Gastrocnemius medialis (tissue), 4 donors: ENCODE data around the gene IFI6. TPM values are rescaled to one million over a fixed set of nuclear protein-coding genes. Genes with fewer than 3 reads are reported as not detected.
A peak's percentile ranks its signal among the peaks of the same experiment; 100 is the strongest.

Experiments
- ATAC-seq, 2 donors: fragments of 150-250 bp; one replicate each; pipeline ENCODE4 v1.9.1; 2016
- DNase-seq, 2 donors: peaks; one replicate each; pipeline ENCODE4 v3.0.0-alpha.2; 2019
- H3K27ac ChIP-seq, 4 donors: fragments of 200-600 bp; sonication (generic); 1 replicate in 1 of 4; 2 replicates in 3 of 4; pipeline ENCODE4 v1.5.1; 2016 to 2018; ENCODE audit warnings: mild to moderate bottlenecking in 2 of 4, moderate library complexity in 1 of 4
- H3K27me3 ChIP-seq, 3 donors: fragments of 200-600 bp; sonication (generic) in 2 of 3; 1 replicate in 1 of 3; 2 replicates in 2 of 3; pipeline versions ENCODE4 v1.5.1 to v1.6.0; 2016 to 2019; ENCODE audit warnings: mild to moderate bottlenecking in 1 of 3, moderate library complexity in 1 of 3
- H3K36me3 ChIP-seq, 2 donors: fragments of 200-600 bp; sonication (generic) in 1 of 2; one replicate each; pipeline ENCODE4 v1.5.1; 2017 to 2018
- H3K4me1 ChIP-seq, 2 donors: fragments of 200-600 bp; sonication (generic) in 1 of 2; one replicate each; pipeline ENCODE4 v1.5.1; 2016 to 2017; ENCODE audit warnings: mild to moderate bottlenecking in 2 of 2
- H3K4me3 ChIP-seq, 4 donors: fragments of 200-600 bp; sonication (generic) in 3 of 4; 1 replicate in 1 of 4; 2 replicates in 3 of 4; pipeline ENCODE4 v1.5.1; 2016 to 2019; ENCODE audit warnings: mild to moderate bottlenecking in 2 of 4
- H3K9me3 ChIP-seq, 3 donors: fragments of 200-600 bp; sonication (generic) in 2 of 3; 1 replicate in 1 of 3; 2 replicates in 2 of 3; pipeline ENCODE4 v1.5.1; 2016 to 2019
- POLR2A ChIP-seq, 2 donors: fragments of 450-650 bp; IDR thresholded peaks; one replicate each; pipeline ENCODE4 v1.6.1; 2017; ENCODE audit warnings: antibody characterized with exemption in 2 of 2, mild to moderate bottlenecking in 2 of 2, moderate library complexity in 2 of 2
- in situ Hi-C, 4 donors: fragments of 200-750 bp; cut with MboI; loops; one replicate each; pipeline versions ENCODE4 v1.15.0 to v1.8.0; 2017; ENCODE audit warnings: low sequenced_read_pairs in 4 of 4
- intact Hi-C: fragments of 100-400 bp; cut with DNase I; formaldehyde crosslinking; loops from one replicate; pipeline ENCODE4 v1.15.1; 2023; ENCODE audit warnings: low total_unique reads
- total RNA-seq, 4 donors: library from RNA; depleted of rRNA; stranded (reverse); fragments of >200 nt; gene quantifications; one replicate each; pipeline versions ENCODE4 v1.1.0 to v1.2.3, GENCODE V29; 2016
- TF ChIP-seq, protein P1 (sequence below), 5 experiments: fragments of 450-650 bp in 3 of 5; fragments of 200-600 bp in 2 of 5; sonication (generic) in 2 of 5; IDR thresholded peaks in 4 of 5; conservative IDR thresholded peaks in 1 of 5; 1 replicate in 4 of 5; 2 replicates in 1 of 5; pipeline ENCODE4 v1.5.1; 2016 to 2019; ENCODE audit warnings: antibody characterized with exemption in 5 of 5, mild to moderate bottlenecking in 3 of 5, moderate library complexity in 3 of 5

Gene IFI6
- total RNA-seq, 4 donors from 2014 or later: 7.7 to 25.1 (median 14.5) TPM

DNA sequence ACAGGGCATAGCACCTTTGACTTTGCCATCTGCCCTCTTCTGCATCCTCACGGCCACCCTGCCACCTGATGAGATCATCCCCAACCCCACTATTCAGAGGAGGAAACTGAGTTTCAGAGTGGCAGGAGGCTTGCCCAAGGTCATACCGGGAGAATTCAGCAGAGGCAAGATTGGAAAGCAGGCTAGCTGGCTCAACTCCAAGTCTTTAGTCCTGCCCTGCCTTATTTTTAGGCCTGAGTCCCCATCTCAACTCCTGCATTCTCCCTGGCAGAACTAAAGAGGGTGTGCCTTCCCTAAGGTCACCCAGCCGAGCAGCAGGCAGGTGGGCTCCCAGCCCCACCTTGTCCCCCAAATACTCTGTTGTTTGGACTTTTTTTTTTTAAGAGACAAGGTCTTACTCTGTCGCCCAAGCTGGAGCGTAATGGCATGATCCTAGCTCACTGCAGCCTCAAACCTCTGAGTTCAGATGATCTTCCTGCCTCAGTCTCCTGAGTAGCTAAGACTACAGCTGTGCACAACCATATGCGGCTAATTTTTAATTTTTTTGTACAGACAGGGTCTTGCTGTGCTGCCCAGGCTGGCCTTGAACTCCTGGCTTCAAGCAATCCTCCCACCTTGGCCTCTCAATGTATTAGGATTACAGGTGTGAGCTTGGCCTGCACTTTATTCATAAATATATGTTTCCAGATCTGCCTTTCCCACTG lies 23.2 kb downstream of the IFI6 start:
- intact Hi-C loops: no loop called here
- no peaks in the 10 kb centered on the region for H3K27me3 ChIP-seq
- no peaks in the 10 kb centered on the region for H3K36me3 ChIP-seq
- DNase-seq (no peak), ATAC-seq (peak; percentile 54 to 69)
- TF ChIP-seq POLR2A (IDR thresholded peaks at IDR 0.05): no peak
- TF ChIP-seq, protein P1, sequence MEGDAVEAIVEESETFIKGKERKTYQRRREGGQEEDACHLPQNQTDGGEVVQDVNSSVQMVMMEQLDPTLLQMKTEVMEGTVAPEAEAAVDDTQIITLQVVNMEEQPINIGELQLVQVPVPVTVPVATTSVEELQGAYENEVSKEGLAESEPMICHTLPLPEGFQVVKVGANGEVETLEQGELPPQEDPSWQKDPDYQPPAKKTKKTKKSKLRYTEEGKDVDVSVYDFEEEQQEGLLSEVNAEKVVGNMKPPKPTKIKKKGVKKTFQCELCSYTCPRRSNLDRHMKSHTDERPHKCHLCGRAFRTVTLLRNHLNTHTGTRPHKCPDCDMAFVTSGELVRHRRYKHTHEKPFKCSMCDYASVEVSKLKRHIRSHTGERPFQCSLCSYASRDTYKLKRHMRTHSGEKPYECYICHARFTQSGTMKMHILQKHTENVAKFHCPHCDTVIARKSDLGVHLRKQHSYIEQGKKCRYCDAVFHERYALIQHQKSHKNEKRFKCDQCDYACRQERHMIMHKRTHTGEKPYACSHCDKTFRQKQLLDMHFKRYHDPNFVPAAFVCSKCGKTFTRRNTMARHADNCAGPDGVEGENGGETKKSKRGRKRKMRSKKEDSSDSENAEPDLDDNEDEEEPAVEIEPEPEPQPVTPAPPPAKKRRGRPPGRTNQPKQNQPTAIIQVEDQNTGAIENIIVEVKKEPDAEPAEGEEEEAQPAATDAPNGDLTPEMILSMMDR (IDR thresholded peaks at IDR 0.05 in 4 of 5, conservative IDR thresholded peaks at IDR 0.05 in 1 of 5): no peak
- no peak overlapping the region for H3K4me3 ChIP-seq
- in situ Hi-C loops: no loop called here
- no peak overlapping the region for H3K27ac ChIP-seq
- H3K9me3 ChIP-seq: no peaks in the 10 kb centered on the region
- peaks cover 24 to 25% of the 10 kb centered on the region in 2 donors for H3K4me1 ChIP-seq

DNA sequence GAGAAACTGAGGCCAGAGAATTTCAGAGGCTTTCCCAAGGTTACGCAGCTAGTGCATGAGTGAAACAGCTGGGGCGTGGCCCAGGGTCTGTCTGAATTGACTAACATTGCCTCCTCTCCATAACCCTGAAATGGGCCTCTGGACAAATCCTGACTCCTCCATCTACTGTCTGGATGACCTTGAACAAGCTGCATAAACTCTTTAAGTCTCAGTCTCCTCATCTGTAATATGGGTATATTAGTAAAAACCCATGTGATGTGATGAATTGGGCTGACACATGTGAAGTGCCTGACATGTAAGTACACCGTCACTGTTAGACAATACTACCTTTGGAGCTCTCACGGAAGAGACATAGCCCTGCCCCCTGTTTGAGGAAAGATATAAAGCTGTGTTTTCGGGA lies 24.7 kb downstream of the IFI6 start:
- Histone ChIP-seq H3K27me3 (no peaks in the 10 kb centered on the region), H3K36me3 (no peaks in the 10 kb centered on the region), H3K4me1 (peaks cover 24 to 25% of the 10 kb centered on the region in 2 donors), H3K9me3 (no peaks in the 10 kb centered on the region), H3K27ac (no peak overlapping the region), H3K4me3 (no peak overlapping the region)
- intact Hi-C loops: no loop called here
- no peak for TF ChIP-seq POLR2A (IDR thresholded peaks at IDR 0.05)
- TF ChIP-seq, protein P1 (IDR thresholded peaks at IDR 0.05 in 4 of 5, conservative IDR thresholded peaks at IDR 0.05 in 1 of 5): no peak
- DNase-seq (no peak), ATAC-seq (no peak)
- in situ Hi-C loops: no loop called here

DNA sequence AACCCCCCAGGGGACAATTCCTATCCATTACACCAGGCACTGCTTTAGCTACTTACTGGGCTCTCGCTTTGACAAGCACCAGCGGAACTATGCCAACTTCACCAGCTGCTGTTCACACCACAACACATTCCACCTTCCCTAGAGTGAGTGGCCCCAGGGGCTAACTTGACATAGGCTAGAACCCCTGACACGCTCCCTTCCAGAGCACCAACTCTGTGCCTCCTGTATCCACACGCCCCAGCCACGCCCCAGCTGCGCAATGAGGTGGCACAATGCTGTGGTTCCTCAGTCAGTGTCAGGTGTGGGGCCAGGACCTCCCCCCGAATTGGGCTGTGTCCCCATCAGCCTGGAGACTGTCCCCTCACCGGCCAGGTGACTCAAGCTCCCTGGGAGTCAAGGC lies 25.3 kb downstream of the IFI6 start:
- Histone ChIP-seq H3K4me1 (peaks cover 24 to 25% of the 10 kb centered on the region in 2 donors), H3K27ac (no peak overlapping the region), H3K36me3 (no peaks in the 10 kb centered on the region), H3K4me3 (no peak overlapping the region), H3K27me3 (no peaks in the 10 kb centered on the region), H3K9me3 (no peaks in the 10 kb centered on the region)
- DNase-seq (no peak), ATAC-seq (no peak)
- TF ChIP-seq POLR2A (IDR thresholded peaks at IDR 0.05): no peak
- TF ChIP-seq, protein P1 (IDR thresholded peaks at IDR 0.05 in 4 of 5, conservative IDR thresholded peaks at IDR 0.05 in 1 of 5): no peak
- intact Hi-C loops (no loop called here), in situ Hi-C loops (no loop called here)

DNA sequence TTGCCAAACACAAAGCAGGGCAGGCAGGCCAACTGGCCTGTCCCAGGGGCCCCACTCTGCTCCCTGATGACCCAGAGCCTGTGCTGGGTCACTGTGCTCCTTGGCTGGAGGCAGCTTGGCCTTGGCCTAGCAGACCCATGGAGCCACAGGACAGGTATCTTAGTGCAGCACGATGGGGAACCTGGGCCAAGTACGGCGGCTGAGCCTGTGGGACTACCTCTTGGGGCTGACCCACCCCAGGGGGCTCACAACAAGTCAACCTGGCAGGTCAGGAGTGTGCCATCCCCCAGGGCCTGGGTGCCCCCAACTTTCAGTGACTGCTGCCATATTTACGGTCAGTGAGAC lies 26.9 kb downstream of the IFI6 start:
- Histone ChIP-seq H3K27me3 (no peaks in the 10 kb centered on the region), H3K36me3 (no peaks in the 10 kb centered on the region), H3K9me3 (no peaks in the 10 kb centered on the region), H3K4me3 (no peak overlapping the region), H3K4me1 (peaks cover 14 to 16% of the 10 kb centered on the region in 2 donors), H3K27ac (no peak overlapping the region)
- TF ChIP-seq POLR2A (IDR thresholded peaks at IDR 0.05): no peak
- TF ChIP-seq, protein P1 (IDR thresholded peaks at IDR 0.05 in 4 of 5, conservative IDR thresholded peaks at IDR 0.05 in 1 of 5): no peak
- no peak for ATAC-seq
- in situ Hi-C loops: no loop called here
- DNase-seq: no peak
- intact Hi-C loops: no loop called here
